ENCODE results near the gene AATK.

The AATK gene

DNA sequence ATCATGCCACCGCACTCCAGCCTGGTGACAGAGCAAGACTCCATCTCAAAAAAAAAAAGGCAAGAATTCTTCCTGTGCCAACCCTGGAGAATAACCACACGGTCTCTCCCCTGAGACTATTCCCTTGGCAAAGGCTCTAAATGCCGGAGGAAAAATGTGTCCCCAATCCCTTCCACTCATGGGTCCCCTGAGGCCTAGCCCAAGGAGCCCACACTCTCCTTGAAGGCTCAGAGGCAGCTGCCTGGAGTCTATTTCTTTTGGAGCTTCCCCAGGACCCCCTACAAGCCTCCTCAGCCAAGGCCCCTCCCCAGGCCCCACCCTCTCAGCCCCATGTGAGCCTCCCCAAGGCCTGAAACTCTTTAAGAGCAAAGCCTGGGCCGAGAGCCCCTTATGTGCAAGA, 40.1 kb upstream of the AATK start:
- TF ChIP-seq EZH2phosphoT487 (IDR thresholded peaks at IDR 0.05; ENCODE audit: borderline replicate concordance, low read length), result no peak
- TF ChIP-seq, protein P1, sequence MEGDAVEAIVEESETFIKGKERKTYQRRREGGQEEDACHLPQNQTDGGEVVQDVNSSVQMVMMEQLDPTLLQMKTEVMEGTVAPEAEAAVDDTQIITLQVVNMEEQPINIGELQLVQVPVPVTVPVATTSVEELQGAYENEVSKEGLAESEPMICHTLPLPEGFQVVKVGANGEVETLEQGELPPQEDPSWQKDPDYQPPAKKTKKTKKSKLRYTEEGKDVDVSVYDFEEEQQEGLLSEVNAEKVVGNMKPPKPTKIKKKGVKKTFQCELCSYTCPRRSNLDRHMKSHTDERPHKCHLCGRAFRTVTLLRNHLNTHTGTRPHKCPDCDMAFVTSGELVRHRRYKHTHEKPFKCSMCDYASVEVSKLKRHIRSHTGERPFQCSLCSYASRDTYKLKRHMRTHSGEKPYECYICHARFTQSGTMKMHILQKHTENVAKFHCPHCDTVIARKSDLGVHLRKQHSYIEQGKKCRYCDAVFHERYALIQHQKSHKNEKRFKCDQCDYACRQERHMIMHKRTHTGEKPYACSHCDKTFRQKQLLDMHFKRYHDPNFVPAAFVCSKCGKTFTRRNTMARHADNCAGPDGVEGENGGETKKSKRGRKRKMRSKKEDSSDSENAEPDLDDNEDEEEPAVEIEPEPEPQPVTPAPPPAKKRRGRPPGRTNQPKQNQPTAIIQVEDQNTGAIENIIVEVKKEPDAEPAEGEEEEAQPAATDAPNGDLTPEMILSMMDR (IDR thresholded peaks at IDR 0.05; ENCODE audit: low read depth, low read length, poor library complexity, severe bottlenecking), result no peak
- H3F3A ChIP-seq (ENCODE audit: control insufficient read depth, insufficient read depth), result no peaks in the 10 kb centered on the region
- no peaks in the 10 kb centered on the region for H3K9me3 ChIP-seq (ENCODE audit: control insufficient read depth, insufficient read depth, low read length)
- no peak overlapping the region for H3K27ac ChIP-seq (ENCODE audit: low read depth, low read length)
- no peaks in the 10 kb centered on the region for H3K36me3 ChIP-seq (ENCODE audit: control insufficient read depth, low read length)
- H3K4me1 ChIP-seq (ENCODE audit: control insufficient read depth, low read length), result peaks cover 3% of the 10 kb centered on the region
- no peak overlapping the region for H3K4me3 ChIP-seq (ENCODE audit: low read length)
- no peaks in the 10 kb centered on the region for H3K27me3 ChIP-seq (ENCODE audit: control insufficient read depth, low read length)
- H4K20me1 ChIP-seq (ENCODE audit: control insufficient read depth, insufficient read depth, low read depth, low read length), result no peaks in the 10 kb centered on the region
- H3K4me2 ChIP-seq (ENCODE audit: low read length), result no peak overlapping the region
- no peaks in the 10 kb centered on the region for H3K79me2 ChIP-seq (ENCODE audit: control insufficient read depth, low read length)
- H3K9me2 ChIP-seq (replicated peaks; ENCODE audit: control insufficient read depth, low read length), result no peaks in the 10 kb centered on the region

DNA sequence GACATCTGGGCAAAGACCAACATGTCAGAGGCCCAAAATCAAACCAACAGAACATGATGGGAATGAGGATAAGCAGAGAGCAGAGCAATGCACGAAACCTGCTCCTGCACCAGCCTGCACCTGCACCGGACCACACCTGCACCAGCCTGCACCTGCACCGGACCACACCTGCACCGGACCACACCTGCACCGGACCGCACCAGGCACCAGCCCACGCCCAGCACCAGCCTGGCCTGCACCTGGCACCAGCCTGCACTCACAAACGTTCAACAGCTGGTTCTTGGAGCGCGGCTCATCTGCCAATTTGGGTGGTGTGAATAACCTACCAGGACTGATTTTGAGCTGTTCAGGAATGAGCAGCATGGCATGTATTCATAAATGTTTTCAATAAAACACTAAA, 38.6 kb upstream of the AATK start:
- Histone ChIP-seq H3K27me3 (ENCODE audit: control insufficient read depth, low read length) (no peaks in the 10 kb centered on the region), H3K79me2 (ENCODE audit: control insufficient read depth, low read length) (no peaks in the 10 kb centered on the region), H3K9me3 (ENCODE audit: control insufficient read depth, insufficient read depth, low read length) (no peaks in the 10 kb centered on the region), H3K36me3 (ENCODE audit: control insufficient read depth, low read length) (no peaks in the 10 kb centered on the region), H3K4me1 (ENCODE audit: control insufficient read depth, low read length) (peaks cover 6% of the 10 kb centered on the region), H3K4me2 (ENCODE audit: low read length) (no peak overlapping the region), H3K9me2 (replicated peaks; ENCODE audit: control insufficient read depth, low read length) (no peaks in the 10 kb centered on the region), H3K27ac (ENCODE audit: low read depth, low read length) (no peak overlapping the region), H3K4me3 (ENCODE audit: low read length) (no peak overlapping the region), H4K20me1 (ENCODE audit: control insufficient read depth, insufficient read depth, low read depth, low read length) (no peaks in the 10 kb centered on the region), H3F3A (ENCODE audit: control insufficient read depth, insufficient read depth) (no peaks in the 10 kb centered on the region)
- TF ChIP-seq, protein P1 (IDR thresholded peaks at IDR 0.05; ENCODE audit: low read depth, low read length, poor library complexity, severe bottlenecking), result no peak
- no peak for TF ChIP-seq EZH2phosphoT487 (IDR thresholded peaks at IDR 0.05; ENCODE audit: borderline replicate concordance, low read length)

DNA sequence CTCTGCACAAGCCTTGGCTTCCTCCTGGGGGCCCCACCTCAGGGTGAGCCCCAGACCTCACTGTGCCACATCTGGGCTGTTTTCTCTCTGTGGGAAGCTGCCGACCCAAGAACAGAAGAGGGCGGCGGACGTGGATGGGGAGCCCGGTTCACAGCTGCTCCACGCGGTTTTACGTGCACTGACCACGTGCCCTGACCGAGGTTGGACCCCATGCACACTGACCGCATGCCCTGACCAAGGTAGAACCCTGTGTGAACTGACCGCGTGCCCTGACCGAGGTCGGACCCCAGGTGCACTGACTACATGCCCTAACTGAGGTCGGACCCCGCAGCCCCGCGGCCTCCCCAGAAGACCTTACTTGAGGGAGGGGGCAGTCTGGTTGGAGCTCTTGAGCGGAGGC, 37.1 kb upstream of the AATK start:
- Histone ChIP-seq H3K79me2 (ENCODE audit: control insufficient read depth, low read length) (no peaks in the 10 kb centered on the region), H3F3A (ENCODE audit: control insufficient read depth, insufficient read depth) (no peaks in the 10 kb centered on the region), H4K20me1 (ENCODE audit: control insufficient read depth, insufficient read depth, low read depth, low read length) (no peaks in the 10 kb centered on the region), H3K4me3 (ENCODE audit: low read length) (no peak overlapping the region), H3K4me1 (ENCODE audit: control insufficient read depth, low read length) (peaks cover 6% of the 10 kb centered on the region), H3K4me2 (ENCODE audit: low read length) (no peak overlapping the region), H3K9me2 (replicated peaks; ENCODE audit: control insufficient read depth, low read length) (no peaks in the 10 kb centered on the region), H3K36me3 (ENCODE audit: control insufficient read depth, low read length) (no peaks in the 10 kb centered on the region), H3K27ac (ENCODE audit: low read depth, low read length) (no peak overlapping the region), H3K9me3 (ENCODE audit: control insufficient read depth, insufficient read depth, low read length) (no peaks in the 10 kb centered on the region), H3K27me3 (ENCODE audit: control insufficient read depth, low read length) (no peaks in the 10 kb centered on the region)
- no peak for TF ChIP-seq EZH2phosphoT487 (IDR thresholded peaks at IDR 0.05; ENCODE audit: borderline replicate concordance, low read length)
- TF ChIP-seq, protein P1 (IDR thresholded peaks at IDR 0.05; ENCODE audit: low read depth, low read length, poor library complexity, severe bottlenecking), result no peak

DNA sequence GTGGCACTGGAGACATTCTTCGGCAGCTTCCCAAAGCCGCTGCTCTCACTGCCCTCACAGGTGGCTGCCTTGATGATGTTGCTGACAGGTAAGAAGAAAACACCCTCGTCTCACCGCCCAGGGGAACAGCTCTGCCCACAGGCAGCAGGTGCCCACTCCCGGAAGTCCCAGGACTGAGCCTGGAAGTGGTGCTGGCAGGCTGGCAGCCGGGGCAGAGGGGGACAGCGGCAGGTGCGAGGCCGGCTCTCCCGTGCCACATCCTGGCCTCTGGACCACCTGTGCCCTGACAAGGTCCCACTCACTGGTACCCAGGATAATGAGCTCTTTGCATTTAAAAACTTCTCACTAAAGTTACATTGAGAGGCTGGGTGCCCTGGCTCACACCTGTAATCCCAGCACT, 36.3 kb upstream of the AATK start:
- no peaks in the 10 kb centered on the region for H3K9me2 ChIP-seq (replicated peaks; ENCODE audit: control insufficient read depth, low read length)
- no peak overlapping the region for H3K4me2 ChIP-seq (ENCODE audit: low read length)
- peaks cover 6% of the 10 kb centered on the region for H3K4me1 ChIP-seq (ENCODE audit: control insufficient read depth, low read length)
- no peak overlapping the region for H3K4me3 ChIP-seq (ENCODE audit: low read length)
- no peaks in the 10 kb centered on the region for H3K27me3 ChIP-seq (ENCODE audit: control insufficient read depth, low read length)
- H3K9me3 ChIP-seq (ENCODE audit: control insufficient read depth, insufficient read depth, low read length), result no peaks in the 10 kb centered on the region
- no peaks in the 10 kb centered on the region for H3K79me2 ChIP-seq (ENCODE audit: control insufficient read depth, low read length)
- TF ChIP-seq, protein P1 (IDR thresholded peaks at IDR 0.05; ENCODE audit: low read depth, low read length, poor library complexity, severe bottlenecking), result no peak
- no peak overlapping the region for H3K27ac ChIP-seq (ENCODE audit: low read depth, low read length)
- no peaks in the 10 kb centered on the region for H4K20me1 ChIP-seq (ENCODE audit: control insufficient read depth, insufficient read depth, low read depth, low read length)
- H3F3A ChIP-seq (ENCODE audit: control insufficient read depth, insufficient read depth), result no peaks in the 10 kb centered on the region
- H3K36me3 ChIP-seq (ENCODE audit: control insufficient read depth, low read length), result no peaks in the 10 kb centered on the region
